ENCODE results near the gene SLC38A8.

DNA sequence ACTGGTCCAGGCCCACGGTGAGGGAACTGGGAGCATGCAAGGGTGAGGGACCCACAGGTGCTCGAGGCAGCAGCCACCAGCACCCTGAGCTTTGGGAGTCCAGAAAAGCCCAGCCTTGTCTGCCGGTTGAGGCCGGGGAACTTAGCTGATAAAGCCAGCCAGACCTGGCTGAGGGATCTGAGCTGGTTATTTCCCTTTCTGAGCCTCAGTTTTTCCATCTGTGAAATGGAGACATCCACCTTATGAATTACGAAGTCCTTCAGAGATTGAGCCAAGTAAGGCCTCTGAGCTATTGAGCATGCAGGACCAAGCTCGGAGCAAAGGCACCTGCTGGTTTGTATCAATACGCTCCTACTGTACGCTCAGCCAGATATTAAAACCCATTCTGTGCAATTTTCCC, 60.8 kb downstream of the SLC38A8 start:
- TF ChIP-seq CTCF (conservative IDR thresholded peaks at IDR 0.05), result no peak
- TF ChIP-seq ZFX (IDR thresholded peaks at IDR 0.05), result no peak
